Gastroesophageal sphincter (tissue), 3 donors: Measurements from ENCODE around the gene ATP5F1E.

Experiments
- EP300 ChIP-seq: sonication (generic); formaldehyde crosslinking; IDR thresholded peaks from one replicate; pipeline ENCODE4 v1.6.1; 2017; ENCODE audit warnings: antibody characterized with exemption, mild to moderate bottlenecking
- POLR2A ChIP-seq, 2 donors: fragments of 450-650 bp; IDR thresholded peaks; one replicate each; pipeline ENCODE4 v1.6.1; 2017; ENCODE audit warnings: antibody characterized with exemption in 2 of 2, mild to moderate bottlenecking in 2 of 2, moderate library complexity in 1 of 2
- TF ChIP-seq, protein P1 (sequence below), 4 experiments: fragments of 200-600 bp in 2 of 4; fragments of 450-650 bp in 2 of 4; sonication (generic) in 1 of 4; IDR thresholded peaks; one replicate each; pipeline ENCODE4 v1.5.1; 2017 to 2019; ENCODE audit warnings: antibody characterized with exemption in 4 of 4, mild to moderate bottlenecking in 2 of 4, moderate library complexity in 2 of 4

DNA sequence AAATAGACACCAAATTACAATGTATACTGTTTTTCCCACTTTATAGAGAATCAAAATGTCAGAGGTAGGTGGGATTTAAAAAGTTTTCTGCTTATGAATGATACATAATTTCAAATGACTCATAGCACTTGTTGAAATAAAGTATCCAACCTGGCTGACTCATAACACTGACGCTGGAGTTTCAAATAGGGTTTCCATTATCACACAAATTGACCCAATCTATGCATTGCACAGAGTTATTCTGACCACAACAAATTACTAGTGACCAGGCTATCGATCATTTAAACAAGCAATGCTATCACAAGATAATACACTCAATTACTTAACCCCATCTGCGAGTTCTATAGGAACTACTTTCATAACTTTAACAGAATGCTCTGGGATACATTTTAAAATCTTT lies 42.3 kb upstream of the ATP5F1E start:
- TF ChIP-seq, protein P1, sequence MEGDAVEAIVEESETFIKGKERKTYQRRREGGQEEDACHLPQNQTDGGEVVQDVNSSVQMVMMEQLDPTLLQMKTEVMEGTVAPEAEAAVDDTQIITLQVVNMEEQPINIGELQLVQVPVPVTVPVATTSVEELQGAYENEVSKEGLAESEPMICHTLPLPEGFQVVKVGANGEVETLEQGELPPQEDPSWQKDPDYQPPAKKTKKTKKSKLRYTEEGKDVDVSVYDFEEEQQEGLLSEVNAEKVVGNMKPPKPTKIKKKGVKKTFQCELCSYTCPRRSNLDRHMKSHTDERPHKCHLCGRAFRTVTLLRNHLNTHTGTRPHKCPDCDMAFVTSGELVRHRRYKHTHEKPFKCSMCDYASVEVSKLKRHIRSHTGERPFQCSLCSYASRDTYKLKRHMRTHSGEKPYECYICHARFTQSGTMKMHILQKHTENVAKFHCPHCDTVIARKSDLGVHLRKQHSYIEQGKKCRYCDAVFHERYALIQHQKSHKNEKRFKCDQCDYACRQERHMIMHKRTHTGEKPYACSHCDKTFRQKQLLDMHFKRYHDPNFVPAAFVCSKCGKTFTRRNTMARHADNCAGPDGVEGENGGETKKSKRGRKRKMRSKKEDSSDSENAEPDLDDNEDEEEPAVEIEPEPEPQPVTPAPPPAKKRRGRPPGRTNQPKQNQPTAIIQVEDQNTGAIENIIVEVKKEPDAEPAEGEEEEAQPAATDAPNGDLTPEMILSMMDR (IDR thresholded peaks at IDR 0.05): no peak
- TF ChIP-seq EP300: no peak
- TF ChIP-seq POLR2A (IDR thresholded peaks at IDR 0.05): no peak
